Central memory CD4-positive, alpha-beta T cell (primary cell): ENCODE data around the gene MYLK.

Experiments used
- DNase-seq: peaks from one replicate; pipeline ENCODE4 v3.0.0; 2022

Gene MYLK

DNA sequence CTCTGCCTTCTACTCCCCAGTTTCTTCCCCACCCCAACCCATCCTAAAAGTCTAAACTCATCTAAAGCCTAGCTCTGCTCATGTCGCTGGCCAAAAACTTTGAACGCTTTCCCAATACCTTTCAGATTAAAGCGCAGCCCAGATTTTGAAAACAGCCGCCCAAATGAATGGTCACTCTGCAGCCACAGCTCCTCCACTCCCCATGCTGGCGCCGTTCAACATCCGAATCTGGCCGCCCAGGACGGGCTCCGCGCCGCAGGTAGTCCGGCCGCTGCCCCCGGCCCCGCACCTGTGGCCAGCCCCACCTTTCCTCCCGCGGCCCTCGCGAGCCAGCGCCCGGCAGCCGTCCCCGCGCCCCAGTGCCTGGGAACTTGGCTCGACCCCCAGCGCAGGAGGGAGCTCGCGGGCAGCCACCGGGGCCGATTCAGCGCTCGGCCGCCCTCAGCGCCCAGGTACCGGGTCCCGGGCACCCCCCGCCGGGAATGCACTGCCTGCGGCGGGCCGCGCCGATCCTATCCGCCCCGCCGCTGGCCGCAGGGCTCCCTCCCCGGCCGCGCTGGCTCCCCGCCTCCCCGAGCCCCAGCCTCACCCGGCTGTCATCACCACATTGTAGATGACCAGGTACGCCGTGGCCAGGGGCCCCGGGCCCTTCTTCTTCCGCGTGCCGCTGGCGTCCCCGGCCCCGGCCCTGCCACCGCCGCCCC is 299.7 kb downstream of the MYLK start:
- no peak for DNase-seq

DNA sequence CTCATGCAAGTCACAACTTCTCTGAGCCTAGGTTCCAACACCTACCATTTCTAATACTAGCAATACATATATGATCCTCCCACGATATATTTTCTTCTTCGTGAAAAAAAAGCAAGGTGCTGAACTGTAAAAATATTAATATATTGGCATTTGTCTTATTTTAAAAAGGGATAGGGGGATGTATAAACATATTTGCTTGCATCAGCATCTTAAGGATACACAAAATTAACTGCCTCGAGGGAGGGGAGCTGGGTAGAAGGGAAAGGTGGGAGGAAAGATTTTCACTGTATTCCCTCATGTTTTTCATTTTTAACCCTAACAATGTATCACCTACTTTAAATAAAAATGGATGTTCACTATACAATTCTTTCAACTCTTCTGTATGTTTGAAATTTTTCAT is 300.6 kb downstream of the MYLK start:
- no peak for DNase-seq

DNA sequence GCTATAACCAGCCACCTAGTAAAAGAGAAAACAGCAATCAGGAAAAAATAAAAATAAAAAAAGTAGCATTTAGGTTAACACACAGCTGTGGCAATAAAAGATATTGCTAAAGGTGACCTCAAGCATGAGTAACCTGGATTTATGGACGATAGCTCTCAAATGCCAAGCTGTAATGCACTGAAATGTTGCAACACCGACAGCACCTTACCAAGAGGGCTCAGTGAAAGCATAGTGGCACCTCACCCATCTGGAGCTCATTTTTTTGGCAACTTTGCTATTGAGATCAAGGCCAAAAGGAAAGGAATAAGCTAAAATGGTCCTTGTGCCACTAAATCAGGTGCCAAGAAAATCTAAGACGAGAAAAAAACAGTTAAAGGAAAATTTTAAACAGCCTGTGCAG is 301.8 kb downstream of the MYLK start:
- DNase-seq: no peak

- DNase-seq: no peak
Observed at GRCh38 chr3:123576122-123576521, 308.0 kb downstream of the MYLK start.

DNA sequence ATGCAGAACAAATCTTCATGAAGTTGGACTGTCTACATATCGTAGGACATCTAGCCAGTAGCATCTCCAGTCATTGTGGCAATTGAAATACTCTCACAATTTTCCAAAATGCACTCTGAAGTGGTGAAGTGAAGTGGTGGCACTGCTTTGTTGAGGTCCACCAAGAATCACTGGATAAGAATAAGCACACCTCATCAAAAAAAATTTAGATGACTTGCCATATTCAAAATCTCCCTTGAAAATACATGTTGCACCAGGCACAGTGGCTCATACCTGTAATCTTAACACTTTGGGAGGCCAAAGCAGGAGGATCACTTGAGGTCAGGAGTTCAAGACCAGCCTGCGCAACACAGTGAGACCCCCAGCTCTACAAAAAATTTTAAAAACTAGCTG is 312.2 kb downstream of the MYLK start:
- no peak for DNase-seq

DNA sequence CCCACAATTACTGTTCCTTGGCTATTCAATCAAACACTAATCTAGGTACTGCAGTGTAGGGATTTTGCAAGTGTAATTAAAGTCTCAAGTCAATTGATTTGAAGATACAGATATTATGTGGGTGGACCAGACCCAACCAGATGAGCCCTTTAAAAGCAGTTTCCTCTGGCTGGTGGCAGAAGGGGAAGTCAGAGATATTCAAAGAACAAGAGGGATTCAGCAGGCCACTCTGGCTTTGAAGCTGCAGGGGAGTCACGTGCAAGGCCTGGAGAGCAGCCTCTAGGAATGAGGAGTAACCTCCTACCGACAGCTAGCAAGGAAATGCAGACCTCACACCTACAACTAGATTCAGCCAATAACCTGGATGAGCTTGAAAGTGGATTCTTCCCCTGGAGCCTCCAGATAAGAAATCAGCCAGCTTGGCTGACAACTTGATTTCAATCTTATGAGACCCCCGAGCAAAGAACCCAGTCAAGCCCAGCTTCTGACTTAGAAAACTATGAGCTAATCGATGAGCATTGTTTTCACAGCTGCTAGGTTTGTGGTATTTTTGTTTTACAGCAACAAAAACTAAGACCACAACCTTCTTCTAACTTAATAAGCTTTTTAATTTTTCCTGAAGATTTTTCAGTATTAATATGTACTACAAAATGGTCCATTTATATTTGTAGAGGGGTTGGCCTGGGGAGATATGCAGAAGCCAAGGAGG is 312.7 kb downstream of the MYLK start:
- no peak for DNase-seq

DNA sequence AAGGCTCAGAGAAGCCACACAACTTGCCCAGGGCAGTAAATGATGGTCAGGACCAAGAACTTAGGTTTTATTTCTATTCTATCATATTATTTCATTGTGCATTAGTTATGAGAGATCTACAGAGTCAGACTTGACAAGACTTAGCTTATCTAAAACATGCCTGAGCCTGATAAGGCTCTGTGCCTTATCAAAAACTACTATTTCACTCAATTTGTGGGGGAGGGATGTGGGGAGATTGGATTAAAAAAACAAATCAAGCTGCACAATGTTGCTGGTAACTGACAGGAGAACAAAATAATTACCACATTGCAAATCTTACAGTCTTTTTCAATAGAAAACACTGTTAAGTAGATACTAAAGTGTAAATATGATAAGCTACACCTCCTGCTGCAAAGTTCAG is 315.3 kb downstream of the MYLK start:
- no peak for DNase-seq

GRCh38 chr3:123568034-123568433 is 316.1 kb downstream of the MYLK start:
- no peak for DNase-seq

GRCh38 chr3:123564056-123564455 is 320.1 kb downstream of the MYLK start:
- no peak for DNase-seq

DNA sequence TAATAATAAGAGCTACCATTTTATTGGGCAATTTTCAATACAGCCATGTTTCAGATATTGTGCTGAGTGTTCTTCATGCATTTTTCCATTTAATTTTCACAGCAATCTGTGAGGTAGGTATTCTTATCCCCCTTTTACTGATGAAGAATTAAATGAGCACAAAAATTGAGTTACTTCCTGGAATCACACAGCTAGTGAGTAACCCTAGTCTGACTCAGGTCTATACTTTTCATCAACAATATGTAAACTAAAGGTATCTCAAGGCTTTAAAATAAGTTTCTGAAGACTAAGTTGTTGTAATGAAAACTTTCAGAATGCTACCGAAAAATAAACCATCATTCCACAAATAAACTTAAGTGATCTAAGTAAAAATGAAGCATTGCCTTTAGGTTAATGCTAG is 321.6 kb downstream of the MYLK start:
- DNase-seq: no peak

- DNase-seq: no peak
Observed at GRCh38 chr3:123561188-123561587, 322.9 kb downstream of the MYLK start.
